Smooth muscle cell (in vitro differentiated cells): ENCODE data around the gene IL36G. TPM values are rescaled to one million over a fixed set of nuclear protein-coding genes. Genes with fewer than 3 reads are reported as not detected.

Source experiments
- DNase-seq: peaks from one replicate; lab custom pipeline; 2025; ENCODE audit not compliant: unreplicated experiment; lab: John Stamatoyannopoulos, UW
- H2AFZ ChIP-seq: fragments of 200-600 bp; sonication (generic); 2 replicates; pipeline ENCODE4 v1.6.0; 2016; ENCODE audit warnings: antibody characterized with exemption, low read depth, mild to moderate bottlenecking
- H3F3A ChIP-seq: fragments of 200-600 bp; sonication (generic); 2 replicates; pipeline ENCODE4 v1.6.0; 2017; ENCODE audit warnings: antibody characterized with exemption, low read depth
- H3K27ac ChIP-seq: fragments of 200-600 bp; sonication (generic); 2 replicates; pipeline ENCODE4 v1.5.1; 2016; ENCODE audit warnings: low read depth, mild to moderate bottlenecking
- H3K27me3 ChIP-seq: fragments of 200-600 bp; sonication (generic); 2 replicates; pipeline ENCODE4 v1.6.1; 2016; ENCODE audit warnings: low read depth, mild to moderate bottlenecking
- H3K36me3 ChIP-seq: fragments of 200-600 bp; sonication (generic); 2 replicates; pipeline ENCODE4 v1.5.1; 2016; ENCODE audit warnings: low read depth
- H3K4me1 ChIP-seq: fragments of 200-600 bp; sonication (generic); 2 replicates; pipeline ENCODE4 v1.5.1; 2016; ENCODE audit warnings: low read depth
- H3K4me2 ChIP-seq: fragments of 200-600 bp; sonication (generic); 2 replicates; pipeline ENCODE4 v1.6.0; 2016; ENCODE audit warnings: mild to moderate bottlenecking
- H3K4me3 ChIP-seq: fragments of 200-600 bp; sonication (generic); 2 replicates; pipeline ENCODE4 v1.5.1; 2016; ENCODE audit warnings: mild to moderate bottlenecking
- H3K79me2 ChIP-seq: fragments of 200-600 bp; sonication (generic); 2 replicates; pipeline ENCODE4 v1.6.0; 2016; ENCODE audit warnings: low read depth, mild to moderate bottlenecking
- H3K9ac ChIP-seq: fragments of 200-600 bp; sonication (generic); 2 replicates; pipeline ENCODE4 v1.6.0; 2016; ENCODE audit warnings: low read depth
- H3K9me3 ChIP-seq: fragments of 200-600 bp; sonication (generic); replicated peaks from 2 replicates; pipeline ENCODE4 v1.5.1; 2016; ENCODE audit warnings: low read depth
- H4K20me1 ChIP-seq: fragments of 200-600 bp; sonication (generic); 2 replicates; pipeline ENCODE4 v1.6.0; 2016; ENCODE audit warnings: low read depth
- WGBS: methylation state at CpG from one replicate; pipeline ENCODE4 v1.1.7; 2016; ENCODE audit warnings: low lambda C conversion rate; 5-methylcytosine and 5-hydroxymethylcytosine counted together
- polyA plus RNA-seq: library from polyadenylated mRNA; unstranded; fragments of >200 nt; fragmentation: Nextera tagmentation; extraction: Ambion mirVana; gene quantifications from 2 replicates; pipeline ENCODE4 v1.2.1, GENCODE V29; 2016
- total RNA-seq: library from RNA; depleted of rRNA; stranded (reverse); fragments of >200 nt; gene quantifications from 2 replicates; pipeline ENCODE4 v1.2.3, GENCODE V29; 2014
- TF ChIP-seq, protein P1 (sequence below): fragments of 200-600 bp; sonication (generic); IDR thresholded peaks from 2 replicates; pipeline ENCODE4 v1.5.1; 2017; ENCODE audit warnings: borderline replicate concordance, mild to moderate bottlenecking, antibody characterized with exemption; ENCODE audit not compliant: insufficient read depth, poor library complexity, severe bottlenecking

IL36G gene
- total and polyA plus RNA-seq, 2 experiments from 2014 or later = 0.22 to 1.1 TPM

DNA sequence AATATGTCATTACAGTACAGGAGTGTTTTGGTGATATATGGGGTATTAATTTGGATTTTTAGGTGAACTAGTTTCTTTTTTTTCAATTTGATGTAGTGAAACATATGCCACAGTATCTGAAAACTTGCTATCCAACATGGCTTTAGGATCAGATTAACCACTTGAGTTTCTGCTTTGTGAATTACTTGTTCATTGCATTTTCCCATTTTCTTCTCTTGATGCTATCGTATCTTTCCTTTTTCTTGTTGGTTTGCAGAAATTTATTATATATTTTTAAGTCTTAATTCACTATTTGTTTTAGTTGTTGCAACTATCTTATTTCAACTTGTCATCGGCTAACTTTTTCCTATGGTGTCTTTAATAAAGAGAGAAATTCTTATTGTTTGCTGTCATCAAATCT is 36.3 kb downstream of the IL36G start:
- Histone ChIP-seq H3K4me2 (no peak overlapping the region), H3K36me3 (no peaks in the 10 kb centered on the region), H3K4me3 (no peak overlapping the region), H4K20me1 (no peaks in the 10 kb centered on the region), H3F3A (no peaks in the 10 kb centered on the region), H2AFZ (no peak overlapping the region), H3K4me1 (no peaks in the 10 kb centered on the region), H3K27ac (no peak overlapping the region), H3K79me2 (no peaks in the 10 kb centered on the region), H3K27me3 (peaks cover 6% of the 10 kb centered on the region), H3K9me3 (no peaks in the 10 kb centered on the region), H3K9ac (no peak overlapping the region)
- TF ChIP-seq, protein P1, sequence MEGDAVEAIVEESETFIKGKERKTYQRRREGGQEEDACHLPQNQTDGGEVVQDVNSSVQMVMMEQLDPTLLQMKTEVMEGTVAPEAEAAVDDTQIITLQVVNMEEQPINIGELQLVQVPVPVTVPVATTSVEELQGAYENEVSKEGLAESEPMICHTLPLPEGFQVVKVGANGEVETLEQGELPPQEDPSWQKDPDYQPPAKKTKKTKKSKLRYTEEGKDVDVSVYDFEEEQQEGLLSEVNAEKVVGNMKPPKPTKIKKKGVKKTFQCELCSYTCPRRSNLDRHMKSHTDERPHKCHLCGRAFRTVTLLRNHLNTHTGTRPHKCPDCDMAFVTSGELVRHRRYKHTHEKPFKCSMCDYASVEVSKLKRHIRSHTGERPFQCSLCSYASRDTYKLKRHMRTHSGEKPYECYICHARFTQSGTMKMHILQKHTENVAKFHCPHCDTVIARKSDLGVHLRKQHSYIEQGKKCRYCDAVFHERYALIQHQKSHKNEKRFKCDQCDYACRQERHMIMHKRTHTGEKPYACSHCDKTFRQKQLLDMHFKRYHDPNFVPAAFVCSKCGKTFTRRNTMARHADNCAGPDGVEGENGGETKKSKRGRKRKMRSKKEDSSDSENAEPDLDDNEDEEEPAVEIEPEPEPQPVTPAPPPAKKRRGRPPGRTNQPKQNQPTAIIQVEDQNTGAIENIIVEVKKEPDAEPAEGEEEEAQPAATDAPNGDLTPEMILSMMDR = no peak
- 95% methylated on average over 2 of the region's 2 CpGs for WGBS
- no peak for DNase-seq

DNA sequence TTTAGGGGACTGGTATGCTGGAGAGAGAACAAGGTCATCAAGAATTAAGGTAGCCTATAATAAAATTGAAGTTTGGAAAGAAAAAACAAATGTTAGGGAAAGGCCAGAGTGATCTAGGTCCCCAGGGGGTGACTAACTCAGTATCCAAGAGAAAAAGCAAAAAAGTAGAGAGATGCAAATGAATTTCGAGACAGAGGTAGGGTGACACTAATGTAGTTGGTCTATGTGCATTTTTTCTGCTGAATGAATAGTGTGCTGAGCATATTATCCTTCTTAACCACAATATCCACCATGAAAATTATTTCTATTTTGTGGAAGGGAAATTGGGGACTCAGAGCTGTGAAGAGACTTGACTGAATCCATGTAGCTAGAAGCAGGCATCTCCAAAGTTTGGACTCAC is 37.2 kb downstream of the IL36G start:
- Histone ChIP-seq H3K79me2 (no peaks in the 10 kb centered on the region), H4K20me1 (no peaks in the 10 kb centered on the region), H3K4me1 (no peaks in the 10 kb centered on the region), H2AFZ (no peak overlapping the region), H3K4me3 (no peak overlapping the region), H3K27me3 (peaks cover 6% of the 10 kb centered on the region), H3K36me3 (no peaks in the 10 kb centered on the region), H3F3A (no peaks in the 10 kb centered on the region), H3K9me3 (no peaks in the 10 kb centered on the region), H3K4me2 (no peak overlapping the region), H3K27ac (no peak overlapping the region), H3K9ac (no peak overlapping the region)
- WGBS = 67% methylated on average over 1 of the region's 1 CpG
- TF ChIP-seq, protein P1 = no peak
- no peak for DNase-seq

DNA sequence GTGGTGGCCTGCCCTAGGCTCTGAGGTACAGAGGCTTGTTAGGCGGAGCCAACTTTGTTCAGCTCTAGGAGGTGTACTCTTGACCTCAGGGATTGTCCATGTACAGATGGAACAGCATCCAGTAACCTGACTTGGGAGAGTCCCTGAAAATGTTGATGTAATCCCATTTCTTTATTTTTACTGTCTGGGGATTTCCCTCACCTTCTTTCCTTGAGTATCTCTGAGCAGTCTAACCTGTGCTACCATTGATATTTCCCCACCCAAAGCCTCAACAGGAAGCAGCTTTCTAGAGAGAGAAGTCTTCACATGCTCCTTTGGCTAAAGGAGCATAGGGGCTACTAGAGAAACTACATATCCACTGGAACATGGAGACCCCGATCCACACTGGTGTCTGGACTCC is 37.8 kb downstream of the IL36G start:
- Histone ChIP-seq H3K4me2 (no peak overlapping the region), H3K9me3 (no peaks in the 10 kb centered on the region), H4K20me1 (no peaks in the 10 kb centered on the region), H2AFZ (no peak overlapping the region), H3K79me2 (no peaks in the 10 kb centered on the region), H3K36me3 (no peaks in the 10 kb centered on the region), H3K4me3 (no peak overlapping the region), H3K4me1 (no peaks in the 10 kb centered on the region), H3F3A (no peaks in the 10 kb centered on the region), H3K27me3 (peaks cover 6% of the 10 kb centered on the region), H3K27ac (no peak overlapping the region), H3K9ac (no peak overlapping the region)
- DNase-seq = no peak
- 82% methylated on average over 2 of the region's 2 CpGs for WGBS
- TF ChIP-seq, protein P1 = no peak

DNA sequence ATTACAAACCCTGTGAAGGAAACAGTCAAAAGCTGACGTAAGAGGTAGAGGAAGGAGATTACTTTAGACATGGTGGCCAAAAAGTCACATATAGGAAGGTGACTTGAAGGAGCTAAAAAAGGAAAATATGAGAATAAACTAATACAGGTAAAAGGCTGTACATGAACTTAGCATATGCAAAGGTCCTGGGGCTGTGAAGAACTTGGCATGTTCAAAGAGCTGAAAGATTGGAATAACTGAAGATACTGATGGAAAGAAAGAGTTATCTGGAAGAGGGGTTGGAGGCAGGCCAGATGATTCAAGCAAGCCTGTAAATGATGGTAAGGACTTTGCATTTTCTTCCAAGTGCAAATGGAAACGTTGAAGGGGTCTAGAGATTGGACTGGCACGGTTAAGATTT is 40.7 kb downstream of the IL36G start:
- 73% methylated on average over 3 of the region's 3 CpGs for WGBS

More for the DNA sequence above, 40.7 kb downstream of the IL36G start:
- TF ChIP-seq, protein P1 = no peak
- no peak overlapping the region for H3K4me2 ChIP-seq
- no peaks in the 10 kb centered on the region for H4K20me1 ChIP-seq
- no peaks in the 10 kb centered on the region for H3K4me1 ChIP-seq
- H3K27me3 ChIP-seq = peaks cover 26% of the 10 kb centered on the region
- H3F3A ChIP-seq = no peaks in the 10 kb centered on the region
- H3K36me3 ChIP-seq = no peaks in the 10 kb centered on the region
- no peak overlapping the region for H3K9ac ChIP-seq
- no peaks in the 10 kb centered on the region for H3K9me3 ChIP-seq
- H3K27ac ChIP-seq = no peak overlapping the region
- no peaks in the 10 kb centered on the region for H3K79me2 ChIP-seq
- no peak overlapping the region for H2AFZ ChIP-seq
- DNase-seq = no peak
- no peak overlapping the region for H3K4me3 ChIP-seq
